ENCODE data around the gene DOCK3. TPM values are rescaled to one million over a fixed set of nuclear protein-coding genes. Genes with fewer than 3 reads are reported as not detected.
"Not testable (repeated sequence)": the region's sequence is repeated elsewhere in the genome, so short reads cannot be mapped to it uniquely, and the experiment has no call there.

The DOCK3 gene
- total RNA-seq, 6 donors from 2014 or later = 0.15 to 3.1 (median 0.88) TPM

DNA sequence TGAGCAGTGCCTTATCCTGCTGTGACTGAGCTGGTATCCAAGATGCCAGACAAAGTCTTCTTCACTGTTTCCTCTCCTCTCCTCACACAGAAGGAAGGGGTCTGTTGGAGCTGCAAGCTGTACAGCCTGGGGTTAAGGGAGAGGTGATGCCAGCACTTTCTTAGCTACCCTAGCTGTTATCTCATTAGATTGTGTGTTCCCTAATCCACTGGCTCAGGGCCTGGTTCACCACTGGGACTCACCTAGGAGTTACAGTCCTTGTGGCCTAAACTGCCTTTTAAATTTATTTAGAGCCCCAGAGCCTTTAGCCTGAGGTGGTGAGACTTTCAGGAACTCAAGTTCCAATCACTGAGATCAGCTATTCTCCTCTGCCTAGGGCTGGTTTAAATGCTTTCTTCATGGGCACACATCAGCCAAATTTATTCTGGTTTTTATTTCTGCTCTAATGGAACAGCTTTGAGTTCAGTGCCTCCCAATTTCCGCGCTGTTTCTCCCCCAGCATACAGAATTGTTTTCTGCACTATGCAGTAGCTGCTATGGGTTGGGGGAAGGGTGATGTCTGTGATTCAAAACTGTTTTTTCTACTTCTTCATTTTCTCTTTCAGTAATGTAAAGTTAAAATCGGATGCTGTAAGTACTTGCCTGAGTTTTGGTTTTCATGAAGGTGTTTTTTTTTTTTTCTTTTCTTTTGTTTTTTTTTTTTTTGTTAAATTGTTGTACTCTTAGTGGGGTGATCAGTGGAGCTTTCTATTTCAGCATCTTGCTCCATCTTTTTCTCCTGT lies 198.8 kb downstream of the DOCK3 start:
- no peaks in the 10 kb centered on the region for H3K27me3 ChIP-seq
- 78 to 84% methylated on average over 3 of the region's 3 CpGs for WGBS, 2 donors
- no peaks in the 10 kb centered on the region for H3K36me3 ChIP-seq
- DNase-seq (no peak), ATAC-seq (ENCODE audit: low FRiP score in 2 of 2) (no peak)
- no peak overlapping the region for H3K27ac ChIP-seq
- H3K4me3 ChIP-seq = no peak overlapping the region
- TF ChIP-seq EP300 (IDR thresholded peaks at IDR 0.05) = no peak
- no peak for TF ChIP-seq POLR2A (IDR thresholded peaks at IDR 0.05)
- TF ChIP-seq, protein P1, sequence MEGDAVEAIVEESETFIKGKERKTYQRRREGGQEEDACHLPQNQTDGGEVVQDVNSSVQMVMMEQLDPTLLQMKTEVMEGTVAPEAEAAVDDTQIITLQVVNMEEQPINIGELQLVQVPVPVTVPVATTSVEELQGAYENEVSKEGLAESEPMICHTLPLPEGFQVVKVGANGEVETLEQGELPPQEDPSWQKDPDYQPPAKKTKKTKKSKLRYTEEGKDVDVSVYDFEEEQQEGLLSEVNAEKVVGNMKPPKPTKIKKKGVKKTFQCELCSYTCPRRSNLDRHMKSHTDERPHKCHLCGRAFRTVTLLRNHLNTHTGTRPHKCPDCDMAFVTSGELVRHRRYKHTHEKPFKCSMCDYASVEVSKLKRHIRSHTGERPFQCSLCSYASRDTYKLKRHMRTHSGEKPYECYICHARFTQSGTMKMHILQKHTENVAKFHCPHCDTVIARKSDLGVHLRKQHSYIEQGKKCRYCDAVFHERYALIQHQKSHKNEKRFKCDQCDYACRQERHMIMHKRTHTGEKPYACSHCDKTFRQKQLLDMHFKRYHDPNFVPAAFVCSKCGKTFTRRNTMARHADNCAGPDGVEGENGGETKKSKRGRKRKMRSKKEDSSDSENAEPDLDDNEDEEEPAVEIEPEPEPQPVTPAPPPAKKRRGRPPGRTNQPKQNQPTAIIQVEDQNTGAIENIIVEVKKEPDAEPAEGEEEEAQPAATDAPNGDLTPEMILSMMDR (IDR thresholded peaks at IDR 0.05) = no peak
- TF ChIP-seq POLR2AphosphoS5 (IDR thresholded peaks at IDR 0.05) = no peak
- no peaks in the 10 kb centered on the region for H3K4me1 ChIP-seq
- no peaks in the 10 kb centered on the region for H3K9me3 ChIP-seq

DNA sequence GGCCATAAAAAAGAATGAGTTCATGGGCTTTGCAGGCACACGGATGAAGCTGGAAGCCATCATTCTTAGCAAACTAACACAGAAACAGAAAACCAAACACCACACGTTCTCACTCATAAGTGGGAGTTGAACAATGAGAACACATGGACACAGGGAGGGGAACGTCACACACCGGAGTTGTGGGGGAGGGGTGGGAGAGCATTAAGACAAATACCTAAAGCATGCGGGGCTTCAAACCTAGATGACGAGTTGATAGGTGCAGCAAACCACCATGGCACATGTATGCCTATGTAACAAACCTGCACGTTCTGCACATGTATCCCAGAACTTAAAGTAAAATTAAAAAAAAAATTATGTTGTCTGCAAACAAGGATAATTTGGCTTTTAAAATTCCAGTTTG lies 200.1 kb downstream of the DOCK3 start:
- WGBS, 2 donors = 54 to 73% methylated on average over 7 of the region's 7 CpGs
- not testable (repeated sequence) for H3K4me3 ChIP-seq; H3K36me3 ChIP-seq; ATAC-seq (ENCODE audit: low FRiP score in 2 of 2); H3K27me3 ChIP-seq; DNase-seq; H3K9me3 ChIP-seq; H3K27ac ChIP-seq; H3K4me1 ChIP-seq

DNA sequence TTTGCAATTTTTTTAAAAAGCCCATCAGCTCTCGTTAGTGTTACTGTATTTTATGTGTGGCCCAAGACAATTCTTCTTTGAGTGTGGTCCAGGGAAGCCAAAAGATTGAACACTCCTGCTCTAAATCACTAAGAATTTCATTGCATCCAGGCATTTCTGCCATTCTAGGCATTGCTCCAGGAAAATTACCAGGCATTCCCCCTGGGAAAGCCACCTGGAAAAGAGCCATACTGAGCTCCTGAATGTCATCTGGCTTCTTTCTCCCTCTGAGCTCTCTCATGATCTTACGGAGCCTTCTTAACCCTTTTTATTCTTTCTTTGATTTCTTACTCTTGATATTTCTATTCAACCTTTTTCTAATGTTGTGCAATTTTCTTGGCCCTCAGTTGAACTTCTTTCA lies 202.2 kb downstream of the DOCK3 start:
- TF ChIP-seq POLR2A (IDR thresholded peaks at IDR 0.05) = no peak
- no peak for TF ChIP-seq POLR2AphosphoS5 (IDR thresholded peaks at IDR 0.05)
- TF ChIP-seq, protein P1 (IDR thresholded peaks at IDR 0.05) = no peak
- TF ChIP-seq EP300 (IDR thresholded peaks at IDR 0.05) = no peak
- H3K9me3 ChIP-seq = no peaks in the 10 kb centered on the region
- H3K36me3 ChIP-seq = no peaks in the 10 kb centered on the region
- H3K27ac ChIP-seq = no peak overlapping the region
- H3K27me3 ChIP-seq = no peaks in the 10 kb centered on the region
- no peaks in the 10 kb centered on the region for H3K4me1 ChIP-seq
- 72 to 73% methylated on average over 2 of the region's 2 CpGs for WGBS, 2 donors
- DNase-seq = no peak
- ATAC-seq (ENCODE audit: low FRiP score in 2 of 2) = no peak
- no peak overlapping the region for H3K4me3 ChIP-seq

DNA sequence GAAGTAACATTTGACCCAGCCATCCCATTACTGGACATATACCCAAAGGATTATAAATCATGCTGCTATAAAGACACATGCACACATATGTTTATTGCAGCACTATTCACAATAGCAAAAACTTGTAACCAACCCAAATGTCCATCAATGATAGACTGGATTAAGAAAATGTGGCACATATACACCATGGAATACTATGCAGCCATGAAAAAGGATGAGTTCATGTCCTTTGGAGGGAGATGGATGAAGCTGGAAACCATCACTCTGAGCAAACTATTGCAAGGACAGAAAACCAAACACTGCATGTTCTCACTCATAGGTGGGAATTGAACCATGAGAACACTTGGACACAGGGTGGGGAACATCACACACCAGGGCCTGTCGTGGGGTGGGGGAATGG lies 208.0 kb downstream of the DOCK3 start:
- H3K27me3 ChIP-seq; H3K4me3 ChIP-seq; ATAC-seq (ENCODE audit: low FRiP score in 2 of 2); H3K27ac ChIP-seq; H3K9me3 ChIP-seq; H3K4me1 ChIP-seq; DNase-seq; H3K36me3 ChIP-seq: not testable (repeated sequence)
- WGBS, 2 donors = 63 to 92% methylated on average over 1 of the region's 1 CpG

DNA sequence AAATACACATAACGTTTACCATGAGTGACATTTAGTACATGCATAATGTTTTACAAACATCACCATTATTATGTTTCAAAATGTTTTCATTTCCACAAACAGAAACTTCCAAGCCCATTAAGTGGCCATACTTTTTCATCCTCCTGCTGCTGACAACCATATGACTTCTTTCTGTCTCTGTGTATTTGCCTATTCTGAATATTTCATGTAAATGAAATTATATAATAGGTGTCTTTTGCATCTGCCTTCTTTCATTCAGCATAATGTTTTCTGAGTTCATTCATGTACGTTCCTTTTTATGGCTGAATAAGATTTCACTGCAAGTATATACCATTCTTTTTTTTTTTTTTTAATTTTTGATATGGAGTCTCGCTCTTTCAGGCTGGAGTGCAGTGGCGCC lies 209.0 kb downstream of the DOCK3 start:
- no peak overlapping the region for H3K4me3 ChIP-seq
- ATAC-seq (ENCODE audit: low FRiP score in 2 of 2) (no peak), DNase-seq (no peak)
- H3K9me3 ChIP-seq = peaks cover 0 to 5% (median 0%) of the 10 kb centered on the region in 4 donors
- no peak overlapping the region for H3K27ac ChIP-seq
- H3K36me3 ChIP-seq = no peaks in the 10 kb centered on the region
- TF ChIP-seq EP300 (IDR thresholded peaks at IDR 0.05) (no peak), POLR2A (IDR thresholded peaks at IDR 0.05) (no peak), POLR2AphosphoS5 (IDR thresholded peaks at IDR 0.05) (no peak)
- TF ChIP-seq, protein P1 (IDR thresholded peaks at IDR 0.05) = no peak
- no peaks in the 10 kb centered on the region for H3K4me1 ChIP-seq
- H3K27me3 ChIP-seq = no peaks in the 10 kb centered on the region
- 90 to 94% methylated on average over 4 of the region's 4 CpGs for WGBS, 2 donors
